ENCODE data around the gene STARD13. TPM values are rescaled to one million over a fixed set of nuclear protein-coding genes. Genes with fewer than 3 reads are reported as not detected.

STARD13 gene
- total and polyA plus RNA-seq, 8 donors, result 4.4 to 158 (median 44.0) TPM

DNA sequence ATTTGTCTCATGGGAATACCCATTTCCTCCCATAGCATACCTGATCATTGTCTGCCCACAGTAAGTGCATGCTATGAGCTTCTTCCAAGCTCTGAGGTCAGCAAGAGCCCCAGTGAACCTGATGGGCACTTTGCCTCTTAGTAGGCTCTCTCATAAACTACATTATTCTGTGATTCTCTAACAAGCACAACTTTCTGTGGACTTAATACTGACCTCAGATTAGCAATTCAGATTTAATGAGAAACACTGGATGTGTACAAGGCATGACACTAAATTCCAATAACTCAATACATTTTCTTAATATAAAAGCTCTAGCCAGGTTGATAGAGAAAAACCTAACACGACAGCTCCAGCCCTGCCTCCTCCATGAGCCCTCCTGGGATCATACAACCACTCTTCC is 23.3 kb upstream of the STARD13 start:
- intact Hi-C loops (cut with DNase I; ENCODE audit: low total_unique reads), result no loop called here
- Histone ChIP-seq H3K4me3 (no peak overlapping the region), H3K4me1 (peaks cover 0 to 19% (median 11%) of the 10 kb centered on the region in 4 donors), H3K27ac (no peak overlapping the region), H3K27me3 (no peaks in the 10 kb centered on the region), H3K9me3 (no peaks in the 10 kb centered on the region), H3K36me3 (no peaks in the 10 kb centered on the region)
- DNase-seq, result no peak
- 84 to 100% (median 94%) methylated on average over 1 of the region's 1 CpG for WGBS, 5 donors
- no peak for TF ChIP-seq POLR2A (IDR thresholded peaks at IDR 0.05)
- no peak for TF ChIP-seq EP300 (IDR thresholded peaks at IDR 0.05)
- TF ChIP-seq, protein P1, sequence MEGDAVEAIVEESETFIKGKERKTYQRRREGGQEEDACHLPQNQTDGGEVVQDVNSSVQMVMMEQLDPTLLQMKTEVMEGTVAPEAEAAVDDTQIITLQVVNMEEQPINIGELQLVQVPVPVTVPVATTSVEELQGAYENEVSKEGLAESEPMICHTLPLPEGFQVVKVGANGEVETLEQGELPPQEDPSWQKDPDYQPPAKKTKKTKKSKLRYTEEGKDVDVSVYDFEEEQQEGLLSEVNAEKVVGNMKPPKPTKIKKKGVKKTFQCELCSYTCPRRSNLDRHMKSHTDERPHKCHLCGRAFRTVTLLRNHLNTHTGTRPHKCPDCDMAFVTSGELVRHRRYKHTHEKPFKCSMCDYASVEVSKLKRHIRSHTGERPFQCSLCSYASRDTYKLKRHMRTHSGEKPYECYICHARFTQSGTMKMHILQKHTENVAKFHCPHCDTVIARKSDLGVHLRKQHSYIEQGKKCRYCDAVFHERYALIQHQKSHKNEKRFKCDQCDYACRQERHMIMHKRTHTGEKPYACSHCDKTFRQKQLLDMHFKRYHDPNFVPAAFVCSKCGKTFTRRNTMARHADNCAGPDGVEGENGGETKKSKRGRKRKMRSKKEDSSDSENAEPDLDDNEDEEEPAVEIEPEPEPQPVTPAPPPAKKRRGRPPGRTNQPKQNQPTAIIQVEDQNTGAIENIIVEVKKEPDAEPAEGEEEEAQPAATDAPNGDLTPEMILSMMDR (IDR thresholded peaks at IDR 0.05), result no peak
- TF ChIP-seq POLR2AphosphoS5 (IDR thresholded peaks at IDR 0.05), result no peak

DNA sequence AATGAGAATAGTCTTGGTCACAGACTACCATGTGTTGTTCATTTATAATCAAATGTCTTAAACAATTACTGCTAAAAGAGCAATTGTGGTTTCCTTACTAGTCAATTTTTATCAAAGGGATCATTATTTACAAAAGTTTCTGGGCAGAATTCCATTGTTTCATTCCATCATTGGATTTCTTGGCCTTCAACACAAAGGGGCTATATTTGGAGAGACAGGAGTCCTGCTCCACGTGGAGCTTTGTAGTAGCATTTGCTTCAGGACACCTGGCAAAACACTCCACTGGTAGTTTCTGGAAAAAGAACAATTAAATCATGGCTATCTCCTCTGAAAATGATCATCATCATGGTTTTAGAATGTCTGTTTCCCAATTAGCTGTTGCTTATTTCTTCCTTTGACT is 22.3 kb upstream of the STARD13 start:
- intact Hi-C loops (cut with DNase I; ENCODE audit: low total_unique reads), result no loop called here
- TF ChIP-seq, protein P1 (IDR thresholded peaks at IDR 0.05), result no peak
- TF ChIP-seq POLR2A (IDR thresholded peaks at IDR 0.05) (no peak), POLR2AphosphoS5 (IDR thresholded peaks at IDR 0.05) (no peak), EP300 (IDR thresholded peaks at IDR 0.05) (no peak)
- H3K27me3 ChIP-seq, result no peaks in the 10 kb centered on the region
- H3K27ac ChIP-seq, result no peak overlapping the region
- H3K9me3 ChIP-seq, result no peaks in the 10 kb centered on the region
- no peaks in the 10 kb centered on the region for H3K36me3 ChIP-seq
- 5 to 21% (median 13%) methylated on average over 1 of the region's 1 CpG for WGBS, 5 donors
- DNase-seq, result no peak
- no peak overlapping the region for H3K4me3 ChIP-seq
- H3K4me1 ChIP-seq, result peaks cover 0 to 18% (median 11%) of the 10 kb centered on the region in 4 donors

DNA sequence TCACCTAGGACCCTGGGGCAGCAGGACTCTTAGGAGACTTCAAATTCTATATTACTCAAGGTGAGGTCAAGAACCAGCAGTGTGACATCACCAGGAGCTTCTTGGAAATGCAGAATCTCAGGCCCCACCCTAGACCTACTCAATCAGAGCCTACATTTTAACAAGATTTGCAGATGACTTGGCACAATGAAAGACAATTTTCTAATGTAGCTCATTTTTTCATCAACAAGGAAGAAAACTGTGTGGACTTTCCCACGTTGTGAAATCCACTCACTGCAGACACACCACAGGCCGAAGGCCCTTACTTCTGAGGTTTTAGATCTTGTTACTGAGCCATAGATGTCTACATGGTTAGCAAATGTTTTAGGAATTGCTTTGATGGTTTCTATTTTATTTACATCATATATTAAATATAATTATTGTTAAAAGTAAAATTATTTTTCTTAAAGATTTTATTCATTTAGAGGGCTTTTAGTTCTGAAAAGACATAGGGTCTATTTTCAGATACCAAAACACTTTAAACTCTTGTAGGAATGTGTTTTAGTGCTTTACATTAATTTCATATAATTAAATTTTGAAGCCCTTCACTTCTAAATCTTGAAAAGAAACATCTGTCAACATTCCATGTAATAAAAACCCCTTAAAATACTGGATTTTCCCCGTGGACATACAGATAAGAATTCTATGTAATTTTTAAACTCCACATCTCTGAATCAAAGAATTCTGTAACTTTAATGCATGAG is 18.5 kb upstream of the STARD13 start:
- WGBS, 5 donors, result 72 to 75% (median 73%) methylated on average over 3 of the region's 3 CpGs
- Histone ChIP-seq H3K36me3 (no peaks in the 10 kb centered on the region), H3K27ac (no peak overlapping the region), H3K27me3 (no peaks in the 10 kb centered on the region), H3K9me3 (no peaks in the 10 kb centered on the region), H3K4me3 (no peak overlapping the region), H3K4me1 (peaks cover 0 to 4% (median 0%) of the 10 kb centered on the region in 4 donors)
- intact Hi-C loops (cut with DNase I; ENCODE audit: low total_unique reads), result no loop called here
- TF ChIP-seq EP300 (IDR thresholded peaks at IDR 0.05) (no peak), POLR2A (IDR thresholded peaks at IDR 0.05) (no peak), POLR2AphosphoS5 (IDR thresholded peaks at IDR 0.05) (no peak)
- TF ChIP-seq, protein P1 (IDR thresholded peaks at IDR 0.05), result no peak
- DNase-seq, result no peak

DNA sequence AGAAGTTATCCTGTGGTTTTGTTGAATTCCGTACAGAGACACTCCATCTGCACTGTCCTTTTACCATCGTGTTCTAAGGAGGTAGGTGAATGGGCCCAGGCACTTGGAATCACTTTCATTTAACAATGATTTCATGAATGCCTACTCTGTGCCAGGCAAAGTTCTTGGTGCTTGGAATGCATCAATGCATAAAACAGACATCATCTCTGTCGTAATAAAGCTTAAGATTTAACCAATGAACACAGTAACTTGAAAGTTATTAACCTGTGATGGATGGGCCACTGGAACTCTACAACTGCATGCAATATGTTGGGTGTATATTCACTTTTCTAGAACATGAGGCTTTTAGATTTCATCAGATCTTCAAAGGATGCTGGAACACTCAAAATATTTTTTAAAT is 14.1 kb upstream of the STARD13 start:
- Histone ChIP-seq H3K4me1 (peaks cover 0 to 8% (median 2%) of the 10 kb centered on the region in 4 donors), H3K4me3 (no peak overlapping the region), H3K36me3 (no peaks in the 10 kb centered on the region), H3K9me3 (no peaks in the 10 kb centered on the region), H3K27me3 (no peaks in the 10 kb centered on the region), H3K27ac (no peak overlapping the region)
- TF ChIP-seq, protein P1 (IDR thresholded peaks at IDR 0.05), result no peak
- no peak for TF ChIP-seq POLR2AphosphoS5 (IDR thresholded peaks at IDR 0.05)
- TF ChIP-seq POLR2A (IDR thresholded peaks at IDR 0.05), result no peak
- TF ChIP-seq EP300 (IDR thresholded peaks at IDR 0.05), result no peak
- 79 to 91% (median 90%) methylated on average over 3 of the region's 3 CpGs for WGBS, 5 donors
- intact Hi-C loops (cut with DNase I; ENCODE audit: low total_unique reads), result no loop called here
- no peak for DNase-seq

Measured in stomach (tissue), 9 donors.